NCI-H2171 treated with DMSO at 0.1 percent for 48 hours (cell line): Measurements from ENCODE around the gene CEMIP2.

ENCODE experiments used
- DNase-seq: peaks from one replicate; lab custom pipeline; 2025; lab: John Stamatoyannopoulos, UW

Gene CEMIP2

GRCh38 chr9:71644819-71645362 lies 123.4 kb downstream of the CEMIP2 start:
- no peak for DNase-seq

GRCh38 chr9:71643330-71643729 lies 125.0 kb downstream of the CEMIP2 start:
- DNase-seq = no peak

- no peak for DNase-seq
Measured at GRCh38 chr9:71642056-71642455, 126.3 kb downstream of the CEMIP2 start.

- no peak for DNase-seq
Measured at GRCh38 chr9:71638627-71639026, 129.7 kb downstream of the CEMIP2 start.

- DNase-seq = no peak
Measured at GRCh38 chr9:71637926-71638325, 130.4 kb downstream of the CEMIP2 start.

GRCh38 chr9:71637375-71637774 lies 130.9 kb downstream of the CEMIP2 start:
- no peak for DNase-seq

GRCh38 chr9:71636143-71636839 lies 132.0 kb downstream of the CEMIP2 start:
- DNase-seq = no peak

GRCh38 chr9:71634752-71635151 lies 133.6 kb downstream of the CEMIP2 start:
- DNase-seq = no peak
